CD4-positive, alpha-beta T cell treated with Interleukin-4 for 1 hour (primary cell): ENCODE measurements around the gene USHBP1.
"Not testable (repeated sequence)": the region's sequence is repeated elsewhere in the genome, so short reads cannot be mapped to it uniquely, and the experiment has no call there.

Experiments
- DNase-seq, 2 donors: peaks; one replicate each; pipeline ENCODE4 v3.0.0-alpha.2; 2020 to 2022

The USHBP1 gene

GRCh38 chr19:17295551-17295950 is 31.0 kb upstream of the USHBP1 start:
- not testable (repeated sequence) for DNase-seq

GRCh38 chr19:17294051-17294891 is 29.7 kb upstream of the USHBP1 start:
- DNase-seq, result peak; percentile 41 to 58

GRCh38 chr19:17293605-17294004 is 29.1 kb upstream of the USHBP1 start:
- DNase-seq, result no peak

GRCh38 chr19:17292301-17293074 is 27.9 kb upstream of the USHBP1 start:
- peak; percentile 84 to 88 for DNase-seq

- DNase-seq, result peak; percentile 39 to 64
Measured at GRCh38 chr19:17289489-17289888, 24.9 kb upstream of the USHBP1 start.

- no peak for DNase-seq
Measured at GRCh38 chr19:17286752-17287151, 22.2 kb upstream of the USHBP1 start.

- DNase-seq, result no peak
Measured at GRCh38 chr19:17286263-17286662, 21.7 kb upstream of the USHBP1 start.

- no peak for DNase-seq
Measured at GRCh38 chr19:17285415-17286135, 21.0 kb upstream of the USHBP1 start.

- no peak for DNase-seq
Measured at GRCh38 chr19:17283504-17283996, 19.0 kb upstream of the USHBP1 start.

- peak; percentile 80 to 82 for DNase-seq
Measured at GRCh38 chr19:17282488-17283125, 18.1 kb upstream of the USHBP1 start.

GRCh38 chr19:17281391-17282304 is 17.1 kb upstream of the USHBP1 start, which contains the start of gene ANKLE1:
TSS of gene ANKLE1 (plus strand) at chr19:17281901. CDS start at chr19:17281921, 20 bp downstream.
- DNase-seq, result peak; percentile 25 to 57

- DNase-seq, result no peak
Measured at GRCh38 chr19:17279436-17279835, 14.9 kb upstream of the USHBP1 start.

- DNase-seq, result no peak
Measured at GRCh38 chr19:17275441-17276175, 11.1 kb upstream of the USHBP1 start.

- not testable (repeated sequence) for DNase-seq
Measured at GRCh38 chr19:17274892-17275291, 10.3 kb upstream of the USHBP1 start.

GRCh38 chr19:17268754-17269153 is 4.2 kb upstream of the USHBP1 start:
- DNase-seq, result no peak

- peak; percentile 98 to 99 for DNase-seq
Measured at GRCh38 chr19:17266975-17267788, 2.6 kb upstream of the USHBP1 start, which contains the start of gene BABAM1. TSS of gene BABAM1 (plus strand) at chr19:17267443. CDS start at chr19:17268807, 1,364 bp downstream.

GRCh38 chr19:17266589-17266974 is 2.0 kb upstream of the USHBP1 start:
- no peak for DNase-seq

- no peak for DNase-seq
Measured at GRCh38 chr19:17266026-17266425, 1.5 kb upstream of the USHBP1 start.
